ENCODE measurements around the gene MAU2. TPM values are rescaled to one million over a fixed set of nuclear protein-coding genes. Genes with fewer than 3 reads are reported as not detected.

Gene MAU2
- total RNA-seq, 1 experiment from 2014 or later, result 38.0 TPM

- H3K27me3 ChIP-seq (ENCODE audit: control insufficient read depth, insufficient read depth, low read length), result no peaks in the 10 kb centered on the region
- no TSS peak for BruUV-seq (replicated peaks)
- ATAC-seq (no peak), DNase-seq (ENCODE audit: low read depth, low spot score) (no peak)
- ChIA-PET CTCF (no interaction called here), POLR2A (interaction anchor here (0.6 kb wide), 1 partner anchor 11 kb away, joined by 6 read pairs; no protein-coding TSS in a partner anchor)
- no peak overlapping the region for H3K27ac ChIP-seq (ENCODE audit: low read length)
- no peaks in the 10 kb centered on the region for H3K4me1 ChIP-seq (ENCODE audit: control insufficient read depth, insufficient read depth, low read length)
- intact Hi-C loops (cut with micrococcal nuclease; ENCODE audit: unreplicated experiment) (no loop called here), in situ Hi-C loops (cut with HindIII; ENCODE audit: low pct_unique_long_range_greater_than_20kb, low sequenced_read_pairs) (no loop called here)
- no peaks in the 10 kb centered on the region for H3K36me3 ChIP-seq (ENCODE audit: control insufficient read depth, insufficient read depth, low read length)
- H3K9me3 ChIP-seq (ENCODE audit: control insufficient read depth, insufficient read depth, low read depth, low read length), result no peaks in the 10 kb centered on the region
- TF ChIP-seq SIN3A (IDR thresholded peaks at IDR 0.05; ENCODE audit: borderline replicate concordance, insufficient read depth, low read depth, low read length), result no peak
- no peak for TF ChIP-seq TCF7L2 (IDR thresholded peaks at IDR 0.05; ENCODE audit: low read depth, low read length)
- no peak for TF ChIP-seq CTCF (IDR thresholded peaks at IDR 0.05)
- TF ChIP-seq REST (IDR thresholded peaks at IDR 0.05; ENCODE audit: insufficient read depth in 1 of 2, low read depth in 2 of 2, low read length in 1 of 2), result no peak
- TF ChIP-seq POLR2AphosphoS5 (IDR thresholded peaks at IDR 0.05; ENCODE audit: low read depth, low read length), result no peak
- no peak overlapping the region for H3K4me3 ChIP-seq (ENCODE audit: low read depth in 2 of 2, low read length in 2 of 2)
Measured at GRCh38 chr19:19274146-19274545, 46.5 kb upstream of the MAU2 start.

- Histone ChIP-seq H3K27me3 (ENCODE audit: control insufficient read depth, insufficient read depth, low read length) (no peaks in the 10 kb centered on the region), H3K36me3 (ENCODE audit: control insufficient read depth, insufficient read depth, low read length) (no peaks in the 10 kb centered on the region), H3K4me3 (ENCODE audit: low read depth in 2 of 2, low read length in 2 of 2) (no peak overlapping the region), H3K4me1 (ENCODE audit: control insufficient read depth, insufficient read depth, low read length) (no peaks in the 10 kb centered on the region), H3K9me3 (ENCODE audit: control insufficient read depth, insufficient read depth, low read depth, low read length) (no peaks in the 10 kb centered on the region), H3K27ac (ENCODE audit: low read length) (no peak overlapping the region)
- no TSS peak for BruUV-seq (replicated peaks)
- in situ Hi-C loops (cut with HindIII; ENCODE audit: low pct_unique_long_range_greater_than_20kb, low sequenced_read_pairs), result no loop called here
- ChIA-PET POLR2A (no interaction called here), CTCF (no interaction called here)
- TF ChIP-seq POLR2AphosphoS5 (IDR thresholded peaks at IDR 0.05; ENCODE audit: low read depth, low read length) (no peak), SIN3A (IDR thresholded peaks at IDR 0.05; ENCODE audit: borderline replicate concordance, insufficient read depth, low read depth, low read length) (no peak), TCF7L2 (IDR thresholded peaks at IDR 0.05; ENCODE audit: low read depth, low read length) (no peak), REST (IDR thresholded peaks at IDR 0.05; ENCODE audit: insufficient read depth in 1 of 2, low read depth in 2 of 2, low read length in 1 of 2) (no peak), CTCF (IDR thresholded peaks at IDR 0.05) (no peak)
- intact Hi-C loops (cut with micrococcal nuclease; ENCODE audit: unreplicated experiment), result no loop called here
- ATAC-seq (no peak), DNase-seq (ENCODE audit: low read depth, low spot score) (no peak)
Measured at GRCh38 chr19:19274716-19275565, 45.7 kb upstream of the MAU2 start.
